ENCODE data around the gene KCNK15. TPM values are rescaled to one million over a fixed set of nuclear protein-coding genes. Genes with fewer than 3 reads are reported as not detected.
A peak's percentile ranks its signal among the peaks of the same experiment; 100 is the strongest.

KCNK15 gene
- total and polyA plus RNA-seq, 4 donors, result 0.48 to 2.6 (median 1.1) TPM

GRCh38 chr20:44770484-44771171 lies 25.0 kb downstream of the KCNK15 start:
- WGBS, 2 donors, result 62 to 67% methylated on average over 11 of the region's 11 CpGs
- no peaks in the 10 kb centered on the region for H3K36me3 ChIP-seq (ENCODE audit: control insufficient read depth in 4 of 4, insufficient read depth in 4 of 4, low read length in 4 of 4)
- no peak overlapping the region for H3K9ac ChIP-seq (ENCODE audit: insufficient read depth in 1 of 2, low read length in 2 of 2)
- no peak for TF ChIP-seq CTCF (IDR thresholded peaks at IDR 0.05; ENCODE audit: control extremely low read depth, extremely low read depth)
- H3K27me3 ChIP-seq (ENCODE audit: control insufficient read depth in 3 of 3, insufficient read depth in 3 of 3, low read length in 2 of 3), result peaks cover 0 to 5% (median 0%) of the 10 kb centered on the region in 3 donors
- H3K27ac ChIP-seq (ENCODE audit: low read depth in 1 of 2, low read length in 1 of 2), result no peak overlapping the region
- no peaks in the 10 kb centered on the region for H3K9me3 ChIP-seq (ENCODE audit: control insufficient read depth in 4 of 4, insufficient read depth in 3 of 4, low read length in 3 of 4)
- H3K4me3 ChIP-seq, result no peak overlapping the region
- no peaks in the 10 kb centered on the region for H3K4me1 ChIP-seq (ENCODE audit: control insufficient read depth in 5 of 5, insufficient read depth in 5 of 5, low read length in 5 of 5)
- no peak for ATAC-seq (ENCODE audit: insufficient read depth, low FRiP score)
- peak in 1 of 3 donors; percentile 30 for DNase-seq

GRCh38 chr20:44771172-44771535 lies 25.5 kb downstream of the KCNK15 start:
- Histone ChIP-seq H3K9me3 (ENCODE audit: control insufficient read depth in 4 of 4, insufficient read depth in 3 of 4, low read length in 3 of 4) (no peaks in the 10 kb centered on the region), H3K9ac (ENCODE audit: insufficient read depth in 1 of 2, low read length in 2 of 2) (no peak overlapping the region), H3K27ac (ENCODE audit: low read depth in 1 of 2, low read length in 1 of 2) (no peak overlapping the region), H3K27me3 (ENCODE audit: control insufficient read depth in 3 of 3, insufficient read depth in 3 of 3, low read length in 2 of 3) (peaks cover 0 to 5% (median 0%) of the 10 kb centered on the region in 3 donors), H3K36me3 (ENCODE audit: control insufficient read depth in 4 of 4, insufficient read depth in 4 of 4, low read length in 4 of 4) (no peaks in the 10 kb centered on the region), H3K4me3 (no peak overlapping the region), H3K4me1 (ENCODE audit: control insufficient read depth in 5 of 5, insufficient read depth in 5 of 5, low read length in 5 of 5) (no peaks in the 10 kb centered on the region)
- ATAC-seq (ENCODE audit: insufficient read depth, low FRiP score) (no peak), DNase-seq (no peak)
- no peak for TF ChIP-seq CTCF (IDR thresholded peaks at IDR 0.05; ENCODE audit: control extremely low read depth, extremely low read depth)
- 87 to 96% methylated on average over 8 of the region's 8 CpGs for WGBS, 2 donors

GRCh38 chr20:44772636-44773035 lies 27.0 kb downstream of the KCNK15 start:
- Histone ChIP-seq H3K9me3 (ENCODE audit: control insufficient read depth in 4 of 4, insufficient read depth in 3 of 4, low read length in 3 of 4) (no peaks in the 10 kb centered on the region), H3K9ac (ENCODE audit: insufficient read depth in 1 of 2, low read length in 2 of 2) (no peak overlapping the region), H3K4me3 (no peak overlapping the region), H3K4me1 (ENCODE audit: control insufficient read depth in 5 of 5, insufficient read depth in 5 of 5, low read length in 5 of 5) (no peaks in the 10 kb centered on the region), H3K27ac (ENCODE audit: low read depth in 1 of 2, low read length in 1 of 2) (no peak overlapping the region), H3K27me3 (ENCODE audit: control insufficient read depth in 3 of 3, insufficient read depth in 3 of 3, low read length in 2 of 3) (peaks cover 0 to 5% (median 0%) of the 10 kb centered on the region in 3 donors), H3K36me3 (ENCODE audit: control insufficient read depth in 4 of 4, insufficient read depth in 4 of 4, low read length in 4 of 4) (no peaks in the 10 kb centered on the region)
- TF ChIP-seq CTCF (IDR thresholded peaks at IDR 0.05; ENCODE audit: control extremely low read depth, extremely low read depth), result no peak
- no peak for ATAC-seq (ENCODE audit: insufficient read depth, low FRiP score)
- 69 to 80% methylated on average over 8 of the region's 8 CpGs for WGBS, 2 donors
- DNase-seq, result no peak
